HG03378 (cell line): ENCODE results near the gene ARHGAP15.

Source experiments
- ATAC-seq: cut with Tn5 transposase; IDR thresholded peaks from one replicate; pipeline ENCODE4 v1.9.1; 2021; ENCODE audit warnings: mild to moderate bottlenecking, moderate library complexity; ENCODE audit not compliant: unreplicated experiment

ARHGAP15 gene

DNA sequence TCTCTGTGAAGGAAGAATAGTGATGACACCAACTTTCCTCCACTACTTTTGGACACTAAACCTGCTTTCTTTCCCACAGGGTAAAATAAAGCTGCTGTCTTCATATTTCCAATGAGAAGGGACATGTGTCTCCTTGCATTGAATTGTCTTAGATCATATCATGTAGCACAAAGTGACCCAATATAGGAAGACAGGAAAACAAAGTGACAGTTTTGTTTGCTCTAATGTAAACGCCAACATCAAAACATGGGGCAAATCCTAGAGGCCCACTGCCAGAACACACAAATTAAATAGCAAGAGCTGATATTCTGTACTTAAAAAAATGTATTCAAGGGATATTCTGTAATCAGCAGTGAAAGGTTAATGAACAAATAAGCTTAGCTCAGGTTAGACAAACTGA, 36.1 kb downstream of the ARHGAP15 start:
- ATAC-seq, result no peak

DNA sequence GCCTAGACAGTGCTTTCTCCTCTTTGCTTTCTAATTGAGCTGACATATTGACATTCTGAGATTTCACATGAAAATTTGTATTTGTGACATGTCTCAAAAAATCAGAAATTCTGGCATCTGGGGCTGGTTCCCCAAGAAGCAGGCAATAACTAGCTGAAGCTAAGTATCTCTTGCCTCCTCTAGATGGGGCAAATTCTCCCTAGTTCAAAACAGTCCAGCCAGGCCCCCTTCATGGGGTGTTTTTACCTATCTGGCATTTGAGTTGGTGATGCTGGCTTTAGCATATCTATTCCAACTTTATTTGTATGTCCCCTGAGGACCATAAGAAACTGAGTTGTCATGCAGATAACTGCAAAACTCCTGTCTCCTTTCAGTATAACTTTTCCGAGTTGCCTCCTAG, 39.9 kb downstream of the ARHGAP15 start:
- ATAC-seq, result no peak

DNA sequence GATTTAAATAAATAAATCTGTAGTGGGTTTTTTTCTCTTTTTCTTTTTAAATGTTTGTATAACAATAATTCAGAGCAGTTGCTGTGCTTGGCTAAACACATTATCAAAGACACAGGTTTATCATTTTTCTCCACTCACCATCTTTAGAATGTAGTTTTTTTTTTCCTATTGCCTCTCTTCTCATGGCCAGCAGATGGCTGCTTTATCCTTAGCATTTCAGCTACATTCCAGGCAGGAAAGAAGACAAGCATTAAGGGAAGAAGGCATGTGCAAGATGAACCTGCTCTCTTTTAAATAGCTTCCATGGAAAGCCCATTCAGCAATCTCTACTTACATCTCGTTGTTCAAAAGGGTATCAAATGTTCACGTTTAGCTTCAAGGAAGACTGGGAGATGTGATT, 42.6 kb downstream of the ARHGAP15 start:
- ATAC-seq, result no peak

- ATAC-seq, result no peak
These were observed 46.2 kb downstream of the ARHGAP15 start for GRCh38 chr2:143175438-143175837.

DNA sequence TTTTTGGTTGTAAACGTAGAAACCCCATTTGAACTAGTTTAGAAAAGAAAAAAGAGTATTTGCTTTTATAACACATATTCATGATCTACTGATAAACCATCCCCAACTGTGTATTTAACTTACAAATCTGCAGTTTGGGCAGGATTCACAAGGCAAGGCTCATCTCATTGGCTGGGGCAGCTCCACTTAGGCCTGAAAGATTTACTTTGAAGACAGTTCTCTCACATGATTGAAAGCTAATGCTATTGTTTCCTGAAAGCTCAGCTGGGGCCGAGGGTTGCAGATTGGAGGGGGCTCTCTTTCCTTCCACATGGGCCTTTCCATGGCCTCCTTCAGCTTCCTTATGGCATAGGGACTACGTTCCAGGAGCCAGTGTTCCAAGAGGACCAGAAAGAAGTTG, 47.4 kb downstream of the ARHGAP15 start:
- peak; percentile 29 for ATAC-seq

GRCh38 chr2:143177096-143177786, 48.0 kb downstream of the ARHGAP15 start:
- peak; percentile 98 for ATAC-seq

DNA sequence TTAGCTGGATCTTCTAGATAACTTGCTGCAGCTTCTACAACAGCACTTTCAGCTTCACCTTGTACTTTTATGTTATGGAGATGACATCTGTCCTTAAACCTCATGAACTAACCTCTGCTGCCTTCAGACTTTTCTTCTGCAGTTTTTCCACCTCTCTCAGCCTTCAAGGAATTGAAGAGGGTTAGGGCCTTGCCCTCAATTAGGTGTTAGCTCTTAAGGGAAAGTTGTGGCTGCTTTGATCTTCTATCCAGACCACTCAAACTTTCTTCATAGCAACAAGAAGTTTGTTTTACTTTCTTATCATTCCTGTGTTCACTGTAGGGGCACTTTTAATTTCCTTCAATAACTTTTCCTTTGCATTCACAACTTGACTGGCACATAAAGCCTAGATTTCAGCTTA, 52.3 kb downstream of the ARHGAP15 start:
- ATAC-seq, result no peak

DNA sequence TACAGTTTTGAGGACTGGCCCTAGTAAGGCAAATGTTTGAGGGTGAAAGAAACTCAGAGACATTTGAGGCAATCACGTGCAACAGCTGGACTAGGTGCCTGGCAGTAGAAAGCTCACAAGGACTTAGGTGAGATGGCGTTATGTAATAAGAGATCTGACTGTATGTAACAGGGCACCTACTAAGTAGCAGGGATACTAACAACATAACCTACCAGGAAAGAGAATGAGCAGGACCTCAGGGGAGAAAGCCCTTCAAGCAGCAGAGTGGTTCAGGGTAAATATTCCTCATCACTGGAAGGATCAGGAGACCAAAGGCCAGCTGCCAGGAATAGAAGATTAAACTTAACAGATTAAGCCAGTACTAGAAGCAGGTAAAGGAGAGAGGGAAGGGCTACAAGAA, 53.4 kb downstream of the ARHGAP15 start:
- no peak for ATAC-seq

- ATAC-seq, result peak; percentile 94
These were observed 54.7 kb downstream of the ARHGAP15 start for GRCh38 chr2:143183804-143184463.

DNA sequence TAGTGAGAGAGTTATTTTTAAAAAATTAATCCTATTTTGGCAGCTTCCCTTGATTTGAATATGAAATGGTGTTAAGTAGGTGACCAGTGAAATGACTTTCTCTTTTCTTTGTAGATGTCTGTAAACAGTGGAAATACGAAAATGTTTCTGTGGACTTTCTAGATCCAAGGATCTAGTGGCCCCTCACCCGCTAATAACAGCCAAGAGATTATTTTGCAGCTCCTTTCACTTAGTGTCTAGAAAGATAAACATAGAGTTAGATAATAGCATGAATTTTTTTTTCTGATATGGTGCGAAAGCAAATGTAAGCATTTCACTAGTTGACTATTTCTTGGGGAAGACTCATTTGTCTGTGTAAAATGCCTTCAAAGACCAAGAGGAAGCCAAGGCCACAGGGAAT, 57.7 kb downstream of the ARHGAP15 start:
- ATAC-seq, result no peak

GRCh38 chr2:143190431-143190830, 61.2 kb downstream of the ARHGAP15 start:
- ATAC-seq, result no peak

GRCh38 chr2:143192106-143192505, 62.9 kb downstream of the ARHGAP15 start:
- ATAC-seq, result no peak

DNA sequence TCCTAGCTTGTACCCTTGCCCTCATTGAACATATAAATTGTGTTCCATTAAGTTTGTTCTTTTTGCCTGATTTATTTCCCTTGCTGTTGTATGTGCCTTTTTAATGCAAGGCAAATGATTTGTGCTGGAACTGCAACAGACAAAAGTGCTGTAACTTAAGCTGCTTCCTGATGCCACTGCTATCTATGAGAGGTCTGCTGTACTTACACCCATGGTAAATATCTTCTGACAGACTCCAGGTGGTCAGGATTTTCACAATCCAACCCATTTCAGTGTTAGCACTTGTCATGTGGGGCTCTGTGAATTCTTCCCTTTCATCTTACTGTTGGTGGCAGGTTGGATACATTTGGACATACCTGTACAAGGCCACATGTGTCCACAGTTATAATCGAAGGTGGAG, 63.5 kb downstream of the ARHGAP15 start:
- ATAC-seq, result no peak

DNA sequence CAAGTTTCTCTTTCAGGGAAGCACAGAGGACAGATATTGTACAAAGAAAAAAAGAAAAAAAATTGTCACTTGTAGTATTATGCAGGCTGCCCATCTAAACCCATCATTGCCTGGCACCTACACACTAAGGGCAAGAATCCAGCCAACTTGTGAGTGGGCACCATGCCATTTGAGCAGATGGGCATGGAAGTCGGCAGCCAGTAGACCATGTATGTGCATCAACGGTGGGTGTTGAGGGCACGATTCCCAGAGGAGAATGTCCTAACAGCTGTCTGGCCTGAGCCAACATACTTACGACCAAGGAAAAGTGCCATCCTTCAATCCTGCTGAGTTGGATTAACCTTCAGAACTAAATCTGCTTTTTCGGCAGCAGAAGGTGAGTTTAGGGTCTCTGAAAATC, 63.9 kb downstream of the ARHGAP15 start:
- ATAC-seq, result no peak

GRCh38 chr2:143195511-143195910, 66.3 kb downstream of the ARHGAP15 start:
- no peak for ATAC-seq

DNA sequence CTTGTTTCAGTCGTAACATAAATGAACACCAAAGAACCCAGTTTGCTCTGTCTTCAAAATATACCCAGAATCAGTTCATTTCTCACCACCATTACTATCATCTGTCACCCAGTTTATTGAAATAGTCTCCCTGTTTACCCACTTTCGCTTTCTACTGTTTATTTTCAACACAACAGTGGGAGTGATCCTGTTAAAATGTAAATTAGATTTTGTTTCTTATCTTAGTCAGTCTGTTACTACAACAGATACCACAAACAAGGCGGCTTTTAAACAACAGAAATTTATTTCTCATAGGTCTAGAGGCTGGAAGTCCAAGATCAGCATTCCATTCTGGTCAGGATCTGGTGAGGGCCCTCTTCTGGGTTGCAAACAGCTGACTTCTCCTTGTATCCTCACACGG, 74.8 kb downstream of the ARHGAP15 start:
- ATAC-seq, result no peak

- ATAC-seq, result peak; percentile 72
These were observed 76.0 kb downstream of the ARHGAP15 start for GRCh38 chr2:143205106-143205764.

GRCh38 chr2:143209570-143210445, 80.6 kb downstream of the ARHGAP15 start:
- ATAC-seq, result no peak

- no peak for ATAC-seq
These were observed 81.2 kb downstream of the ARHGAP15 start for GRCh38 chr2:143210446-143210819.

GRCh38 chr2:143217512-143218115, 88.4 kb downstream of the ARHGAP15 start:
- no peak for ATAC-seq

GRCh38 chr2:143218621-143219020, 89.4 kb downstream of the ARHGAP15 start:
- ATAC-seq, result no peak
